Measurements from ENCODE around the gene IARS2. TPM values are rescaled to one million over a fixed set of nuclear protein-coding genes. Genes with fewer than 3 reads are reported as not detected.

IARS2 gene
- polyA plus RNA-seq, 1 donor from 2014 or later, result 59.2 TPM

GRCh38 chr1:220195701-220196100, 101.8 kb downstream of the IARS2 start:
- H3K27ac ChIP-seq (ENCODE audit: low read length), result no peak overlapping the region
- no peak overlapping the region for H3K9ac ChIP-seq (ENCODE audit: low read length)
- TF ChIP-seq EP300 (conservative IDR thresholded peaks at IDR 0.05; ENCODE audit: poor library complexity, severe bottlenecking) (no peak), RAD21 (conservative IDR thresholded peaks at IDR 0.05) (no peak), POLR2AphosphoS5 (IDR thresholded peaks at IDR 0.05) (no peak), EZH2 (IDR thresholded peaks at IDR 0.05; ENCODE audit: borderline replicate concordance, insufficient read depth, low read length, poor library complexity, severe bottlenecking) (no peak), SMC3 (conservative IDR thresholded peaks at IDR 0.05; ENCODE audit: poor library complexity) (no peak), TAF1 (IDR thresholded peaks at IDR 0.05; ENCODE audit: low read depth) (no peak), MXI1 (conservative IDR thresholded peaks at IDR 0.05; ENCODE audit: poor library complexity, severe bottlenecking) (no peak), REST (IDR thresholded peaks at IDR 0.05; ENCODE audit: borderline replicate concordance) (no peak)
- TF ChIP-seq, protein P1, sequence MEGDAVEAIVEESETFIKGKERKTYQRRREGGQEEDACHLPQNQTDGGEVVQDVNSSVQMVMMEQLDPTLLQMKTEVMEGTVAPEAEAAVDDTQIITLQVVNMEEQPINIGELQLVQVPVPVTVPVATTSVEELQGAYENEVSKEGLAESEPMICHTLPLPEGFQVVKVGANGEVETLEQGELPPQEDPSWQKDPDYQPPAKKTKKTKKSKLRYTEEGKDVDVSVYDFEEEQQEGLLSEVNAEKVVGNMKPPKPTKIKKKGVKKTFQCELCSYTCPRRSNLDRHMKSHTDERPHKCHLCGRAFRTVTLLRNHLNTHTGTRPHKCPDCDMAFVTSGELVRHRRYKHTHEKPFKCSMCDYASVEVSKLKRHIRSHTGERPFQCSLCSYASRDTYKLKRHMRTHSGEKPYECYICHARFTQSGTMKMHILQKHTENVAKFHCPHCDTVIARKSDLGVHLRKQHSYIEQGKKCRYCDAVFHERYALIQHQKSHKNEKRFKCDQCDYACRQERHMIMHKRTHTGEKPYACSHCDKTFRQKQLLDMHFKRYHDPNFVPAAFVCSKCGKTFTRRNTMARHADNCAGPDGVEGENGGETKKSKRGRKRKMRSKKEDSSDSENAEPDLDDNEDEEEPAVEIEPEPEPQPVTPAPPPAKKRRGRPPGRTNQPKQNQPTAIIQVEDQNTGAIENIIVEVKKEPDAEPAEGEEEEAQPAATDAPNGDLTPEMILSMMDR (IDR thresholded peaks at IDR 0.05; ENCODE audit: poor library complexity, severe bottlenecking), result no peak
- H3K4me3 ChIP-seq (ENCODE audit: low read length), result no peak overlapping the region
- H3F3A ChIP-seq (ENCODE audit: insufficient read depth, low read length, poor library complexity, severe bottlenecking), result no peaks in the 10 kb centered on the region
- H4K20me1 ChIP-seq (ENCODE audit: insufficient read depth), result no peaks in the 10 kb centered on the region
- no peaks in the 10 kb centered on the region for H3K9me2 ChIP-seq (ENCODE audit: insufficient read depth, low read length)
- H3K36me3 ChIP-seq (ENCODE audit: insufficient read depth, low read length), result peaks cover 36% of the 10 kb centered on the region
- no peak overlapping the region for H3K4me2 ChIP-seq (ENCODE audit: low read length)
- H3K9me3 ChIP-seq (ENCODE audit: low read length), result no peaks in the 10 kb centered on the region
- no peak overlapping the region for H2AFZ ChIP-seq (ENCODE audit: low read depth, low read length)
- no peaks in the 10 kb centered on the region for H3K79me2 ChIP-seq (replicated peaks; ENCODE audit: insufficient read depth, low read length)
- no peaks in the 10 kb centered on the region for H3K27me3 ChIP-seq (ENCODE audit: insufficient read depth, low read depth, low read length)

Small RNA genes lying within 50 kb of the gene (small RNA-seq; reads per million reads assigned to genes)
- gene MIR194-1, result 0 to 0.89 (median 0.71) reads per million in 3 experiments
- gene MIR215, result 0 to 0.35 (median 0.03) reads per million in 3 experiments

Other genes starting within 250 kb of the IARS2 start
- gene SLC30A10, start 165.6 kb upstream of the IARS2 start, polyA plus RNA-seq, result 5.3 and 5.9 TPM in 2 replicates
- gene EPRS1, start 47.6 kb upstream of the IARS2 start, polyA plus RNA-seq, result 51.6 and 63.4 TPM in 2 replicates
- 38.4 and 47.2 TPM in 2 replicates for gene BPNT1, start 4.3 kb upstream of the IARS2 start, polyA plus RNA-seq
- gene RAB3GAP2, start 178.3 kb downstream of the IARS2 start, polyA plus RNA-seq, result 39.9 and 41.0 TPM in 2 replicates